Keratinocyte (primary cell): ENCODE results near the gene FEN1. TPM values are rescaled to one million over a fixed set of nuclear protein-coding genes. Genes with fewer than 3 reads are reported as not detected.

Experiments
- DNase-seq: peaks from one replicate; pipeline ENCODE4 v3.0.0-alpha.2; 2011; ENCODE audit warnings: low read depth, missing footprints, low spot score
- FAIRE-seq: peaks from 2 replicates; lab custom pipeline; 2011; peaks lifted over from hg19 to GRCh38; lab: Jason Lieb, UNC
- H2AFZ ChIP-seq: 2 replicates; pipeline ENCODE4 v1.6.0; 2012; ENCODE audit warnings: low read length, control low read depth, inconsistent platforms; ENCODE audit not compliant: control insufficient read depth
- H3K27ac ChIP-seq: 2 replicates; pipeline ENCODE4 v1.5.1; 2011; ENCODE audit warnings: low read length; ENCODE audit not compliant: control insufficient read depth, insufficient read depth
- H3K27me3 ChIP-seq: 3 replicates; pipeline ENCODE4 v1.6.0; 2011; ENCODE audit warnings: low read length; ENCODE audit not compliant: control insufficient read depth, insufficient read depth; ENCODE audit errors: extremely low read depth
- H3K36me3 ChIP-seq, 2 experiments: 2 replicates in 1 of 2; 3 replicates in 1 of 2; pipeline ENCODE4 v1.5.1; 2011; ENCODE audit warnings: low read length in 2 of 2, mild to moderate bottlenecking in 1 of 2; ENCODE audit not compliant: control insufficient read depth in 2 of 2, insufficient read depth in 2 of 2; ENCODE audit errors: extremely low read depth in 1 of 2
- H3K4me1 ChIP-seq: 3 replicates; pipeline ENCODE4 v1.5.1; 2011; ENCODE audit warnings: low read length; ENCODE audit not compliant: control insufficient read depth, insufficient read depth; ENCODE audit errors: extremely low read depth
- H3K4me2 ChIP-seq: 3 replicates; pipeline ENCODE4 v1.6.0; 2011; ENCODE audit warnings: low read depth, low read length; ENCODE audit not compliant: control insufficient read depth, insufficient read depth; ENCODE audit errors: extremely low read depth
- H3K4me3 ChIP-seq, 3 experiments: fragments of 200-600 bp in 1 of 3; sonication (generic) in 1 of 3; 2 replicates in 2 of 3; 3 replicates in 1 of 3; pipeline ENCODE4 v1.5.1; 2011 to 2016; ENCODE audit warnings: low read length in 3 of 3, mild to moderate bottlenecking in 3 of 3, control low read depth in 2 of 3, inconsistent platforms in 1 of 3, low read depth in 1 of 3, mixed read lengths in 1 of 3, mixed run types in 1 of 3, moderate library complexity in 1 of 3; ENCODE audit not compliant: control insufficient read depth in 2 of 3, insufficient read depth in 2 of 3; ENCODE audit errors: extremely low read depth in 1 of 3
- H3K79me2 ChIP-seq: 2 replicates; pipeline ENCODE4 v1.6.0; 2012; ENCODE audit warnings: low read length; ENCODE audit not compliant: control insufficient read depth, insufficient read depth
- H3K9ac ChIP-seq: 3 replicates; pipeline ENCODE4 v1.6.0; 2011; ENCODE audit warnings: low read length; ENCODE audit not compliant: control insufficient read depth, insufficient read depth; ENCODE audit errors: extremely low read depth
- H3K9me1 ChIP-seq: 3 replicates; pipeline ENCODE4 v1.6.0; 2011; ENCODE audit warnings: low read length; ENCODE audit not compliant: control insufficient read depth, insufficient read depth; ENCODE audit errors: extremely low read depth
- H3K9me3 ChIP-seq: 2 replicates; pipeline ENCODE4 v1.5.1; 2012; ENCODE audit warnings: low read depth, low read length; ENCODE audit not compliant: control insufficient read depth
- H4K20me1 ChIP-seq: 3 replicates; pipeline ENCODE4 v1.6.0; 2011; ENCODE audit warnings: low read length; ENCODE audit not compliant: control insufficient read depth, insufficient read depth; ENCODE audit errors: extremely low read depth
- CTCF ChIP-seq, 3 experiments: IDR thresholded peaks in 1 of 3; conservative IDR thresholded peaks in 1 of 3; optimal IDR thresholded peaks in 1 of 3; 2 replicates in 2 of 3; 3 replicates in 1 of 3; pipeline versions ENCODE3 to v1.5.1; 2011; ENCODE audit warnings: low read length in 3 of 3, mild to moderate bottlenecking in 3 of 3, moderate library complexity in 2 of 3, control low read depth in 1 of 3, inconsistent platforms in 1 of 3; ENCODE audit not compliant: insufficient read depth in 2 of 3; ENCODE audit errors: extremely low read depth in 1 of 3
- EZH2 ChIP-seq: IDR thresholded peaks from one replicate; pipeline ENCODE4 v1.6.1; 2012; ENCODE audit warnings: inconsistent platforms, mild to moderate bottlenecking, low read length, moderate library complexity
- dilution Hi-C: fragments of 300-500 bp; cut with MboI; formaldehyde crosslinking; loops from one replicate; pipeline ENCODE4 v1.7.0; 2020; ENCODE audit warnings: low sequenced_read_pairs; ENCODE audit not compliant: extremely low pct_ligation_motif_present
- polyA plus RNA-seq, 5 experiments: library from polyadenylated mRNA; depleted of rRNA in 3 of 5; stranded (reverse) in 3 of 5; stranded (forward) in 1 of 5; unstranded in 1 of 5; fragments of >200 nt; gene quantifications; 1 replicate in 1 of 5; 2 replicates in 3 of 5; 3 replicates in 1 of 5; pipeline versions ENCODE4 v1.2.1 to v1.2.3, GENCODE V29; 2011 to 2012; ENCODE audit warnings: missing spikeins in 2 of 5, low read depth in 1 of 5, low replicate concordance in 1 of 5

The FEN1 gene
- polyA plus RNA-seq, 1 donor (not counting 4 experiments of a cell fraction or from before 2014, with no cell fraction given): 26.7 TPM

GRCh38 chr11:61797263-61797944 lies 4.7 kb downstream of the FEN1 start:
- no peak overlapping the region for H3K9ac ChIP-seq
- no peaks in the 10 kb centered on the region for H4K20me1 ChIP-seq
- dilution Hi-C loops: no loop called here
- no peak for FAIRE-seq
- no peak overlapping the region for H3K27ac ChIP-seq
- peaks cover 5% of the 10 kb centered on the region for H3K4me1 ChIP-seq
- no peak overlapping the region for H3K4me3 ChIP-seq
- no peak overlapping the region for H3K4me2 ChIP-seq
- H3K79me2 ChIP-seq: peaks cover 44% of the 10 kb centered on the region
- no peak for DNase-seq
- TF ChIP-seq EZH2 (no peak), CTCF (optimal IDR thresholded peaks at IDR 0.05 in 1 of 3, IDR thresholded peaks at IDR 0.05 in 1 of 3, conservative IDR thresholded peaks at IDR 0.05 in 1 of 3; ENCODE audit: extremely low read depth in 1 of 3, insufficient read depth in 2 of 3, low read length in 3 of 3) (peak; percentile 65 to 88 (median 85))
- peaks cover under 1% of the 10 kb centered on the region for H3K9me1 ChIP-seq
- H3K27me3 ChIP-seq: no peaks in the 10 kb centered on the region
- peaks cover 7 to 9% of the 10 kb centered on the region in 2 experiments for H3K36me3 ChIP-seq
- no peaks in the 10 kb centered on the region for H3K9me3 ChIP-seq
- H2AFZ ChIP-seq: no peak overlapping the region

GRCh38 chr11:61799665-61800284 lies 7.1 kb downstream of the FEN1 start:
- dilution Hi-C loops: no loop called here
- H3K27ac ChIP-seq: no peak overlapping the region
- H4K20me1 ChIP-seq: no peaks in the 10 kb centered on the region
- no peak overlapping the region for H3K4me2 ChIP-seq
- H3K36me3 ChIP-seq: peaks cover 11 to 21% of the 10 kb centered on the region in 2 experiments
- H3K4me3 ChIP-seq: no peak overlapping the region
- no peaks in the 10 kb centered on the region for H3K9me3 ChIP-seq
- no peaks in the 10 kb centered on the region for H3K27me3 ChIP-seq
- no peaks in the 10 kb centered on the region for H3K4me1 ChIP-seq
- no peak overlapping the region for H3K9ac ChIP-seq
- H3K79me2 ChIP-seq: peaks cover 24% of the 10 kb centered on the region
- FAIRE-seq: no peak
- no peak overlapping the region for H2AFZ ChIP-seq
- no peak for DNase-seq
- TF ChIP-seq CTCF (optimal IDR thresholded peaks at IDR 0.05 in 1 of 3, IDR thresholded peaks at IDR 0.05 in 1 of 3, conservative IDR thresholded peaks at IDR 0.05 in 1 of 3; ENCODE audit: extremely low read depth in 1 of 3, insufficient read depth in 2 of 3, low read length in 3 of 3) (no peak), EZH2 (no peak)
- peaks cover 3% of the 10 kb centered on the region for H3K9me1 ChIP-seq
